GM23248 (cell line): ENCODE results near the gene INPP1. TPM values are rescaled to one million over a fixed set of nuclear protein-coding genes. Genes with fewer than 3 reads are reported as not detected.

ENCODE experiments used
- DNase-seq: peaks from one replicate; pipeline ENCODE4 v3.0.0-alpha.2; 2015
- H2AFZ ChIP-seq: fragments of 200-600 bp; sonication (generic); 2 replicates; pipeline ENCODE4 v1.6.1; 2016; ENCODE audit warnings: antibody characterized with exemption
- H3F3A ChIP-seq: fragments of 200-600 bp; sonication (generic); 2 replicates; pipeline ENCODE4 v1.6.1; 2016; ENCODE audit warnings: mild to moderate bottlenecking, antibody characterized with exemption, mixed run types; ENCODE audit not compliant: insufficient read depth
- H3K27ac ChIP-seq: fragments of 200-600 bp; sonication (generic); 2 replicates; pipeline ENCODE4 v1.5.1; 2016; ENCODE audit warnings: mild to moderate bottlenecking
- H3K27me3 ChIP-seq: fragments of 200-600 bp; sonication (generic); replicated peaks from 2 replicates; pipeline ENCODE4 v1.6.1; 2016; ENCODE audit warnings: mild to moderate bottlenecking; ENCODE audit not compliant: insufficient read depth
- H3K36me3 ChIP-seq: fragments of 200-600 bp; sonication (generic); 2 replicates; pipeline ENCODE4 v1.6.1; 2016; ENCODE audit warnings: low read depth, mild to moderate bottlenecking
- H3K4me1 ChIP-seq: fragments of 200-600 bp; sonication (generic); 2 replicates; pipeline ENCODE4 v1.6.1; 2016; ENCODE audit warnings: mild to moderate bottlenecking; ENCODE audit not compliant: insufficient read depth
- H3K4me2 ChIP-seq: fragments of 200-600 bp; sonication (generic); one replicate; pipeline ENCODE4 v1.6.1; 2016; ENCODE audit warnings: mild to moderate bottlenecking; ENCODE audit not compliant: unreplicated experiment
- H3K4me3 ChIP-seq: fragments of 200-600 bp; sonication (generic); 2 replicates; pipeline ENCODE4 v1.5.1; 2016; ENCODE audit warnings: mild to moderate bottlenecking
- H3K79me2 ChIP-seq: fragments of 200-600 bp; sonication (generic); 2 replicates; pipeline ENCODE4 v1.6.1; 2016; ENCODE audit warnings: mild to moderate bottlenecking; ENCODE audit not compliant: insufficient read depth
- H3K9ac ChIP-seq: fragments of 200-600 bp; sonication (generic); 2 replicates; pipeline ENCODE4 v1.6.1; 2016; ENCODE audit warnings: mild to moderate bottlenecking
- H3K9me2 ChIP-seq: fragments of 200-600 bp; sonication (generic); 2 replicates; pipeline ENCODE4 v1.6.1; 2016; ENCODE audit warnings: mixed run types, mild to moderate bottlenecking, moderate library complexity; ENCODE audit not compliant: insufficient read depth
- H3K9me3 ChIP-seq: fragments of 200-600 bp; sonication (generic); one replicate; pipeline ENCODE4 v1.6.1; 2017; ENCODE audit warnings: low read depth
- H4K20me1 ChIP-seq: fragments of 200-600 bp; sonication (generic); 2 replicates; pipeline ENCODE4 v1.6.0; 2016; ENCODE audit not compliant: insufficient read depth
- EZH2 ChIP-seq: fragments of 200-600 bp; sonication (generic); IDR thresholded peaks from 2 replicates; pipeline ENCODE4 v1.6.1; 2018; ENCODE audit warnings: antibody characterized with exemption, mild to moderate bottlenecking; ENCODE audit not compliant: insufficient read depth, poor library complexity, severe bottlenecking
- EZH2phosphoT487 ChIP-seq: fragments of 200-600 bp; sonication (generic); IDR thresholded peaks from 2 replicates; pipeline ENCODE4 v1.6.1; 2018; ENCODE audit warnings: antibody characterized with exemption, moderate library complexity, mild to moderate bottlenecking, low read depth; ENCODE audit not compliant: insufficient read depth
- WGBS, 2 experiments: methylation state at CpG; one replicate each; pipeline ENCODE4 v1.1.6; 2015 to 2017; ENCODE audit warnings: low lambda C conversion rate in 2 of 2, low coverage in 1 of 2; ENCODE audit errors: missing lambda C conversion rate in 2 of 2; 5-methylcytosine and 5-hydroxymethylcytosine counted together
- in situ Hi-C: fragments of 300-500 bp; cut with MboI; formaldehyde crosslinking; loops from 2 replicates; pipeline ENCODE4 v1.15.0; 2020
- polyA plus RNA-seq: library from polyadenylated mRNA; unstranded; fragments of >200 nt; fragmentation: Nextera tagmentation; extraction: Ambion mirVana; gene quantifications from 2 replicates; pipeline ENCODE4 v1.2.1, GENCODE V29; 2016
- total RNA-seq: library from RNA; depleted of rRNA; stranded (reverse); fragments of >200 nt; shearing (Covaris generic); gene quantifications from 2 replicates; pipeline ENCODE4 v1.2.3, GENCODE V29; 2014

INPP1 gene
- total and polyA plus RNA-seq, 2 experiments from 2014 or later: 7.1 to 28.7 TPM

DNA sequence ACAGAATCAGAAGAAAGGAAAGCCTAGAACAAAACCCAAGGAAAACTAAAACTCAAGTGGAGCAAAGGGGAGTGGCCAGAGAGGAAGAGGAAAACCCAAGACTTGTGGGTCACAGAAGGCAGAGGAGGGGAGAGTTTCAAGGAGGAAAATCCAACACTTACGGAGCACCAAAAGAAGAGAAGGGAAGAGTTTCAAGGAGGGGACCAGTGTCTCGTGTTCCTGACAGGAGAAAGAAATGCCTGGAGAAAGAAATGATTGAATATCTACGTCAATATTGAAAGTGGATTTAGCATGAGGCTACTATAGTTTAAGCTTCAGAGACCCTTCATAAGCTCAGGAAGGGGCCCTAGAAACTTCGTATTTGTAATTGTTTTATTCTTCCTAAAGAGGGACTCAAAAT is 63.4 kb downstream of the INPP1 start:
- no peak overlapping the region for H3K4me2 ChIP-seq
- H3K9me3 ChIP-seq: no peaks in the 10 kb centered on the region
- H3K27ac ChIP-seq: no peak overlapping the region
- H3K27me3 ChIP-seq: peaks cover 3% of the 10 kb centered on the region; the same call in 1 of the 2 replicates
- no peak overlapping the region for H2AFZ ChIP-seq
- H3K79me2 ChIP-seq: no peaks in the 10 kb centered on the region
- H3K9me2 ChIP-seq: no peaks in the 10 kb centered on the region
- no peak overlapping the region for H3K9ac ChIP-seq
- no peak for DNase-seq
- no peak for TF ChIP-seq EZH2
- TF ChIP-seq EZH2phosphoT487: no peak
- no peak overlapping the region for H3K4me3 ChIP-seq
- in situ Hi-C loops: no loop called here
- no peaks in the 10 kb centered on the region for H4K20me1 ChIP-seq
- H3K36me3 ChIP-seq: no peaks in the 10 kb centered on the region
- H3K4me1 ChIP-seq: no peaks in the 10 kb centered on the region
- H3F3A ChIP-seq: peaks cover 7% of the 10 kb centered on the region; the same call in 1 of the 2 replicates
- 84% methylated on average over 4 of the region's 4 CpGs for WGBS, 2 experiments

DNA sequence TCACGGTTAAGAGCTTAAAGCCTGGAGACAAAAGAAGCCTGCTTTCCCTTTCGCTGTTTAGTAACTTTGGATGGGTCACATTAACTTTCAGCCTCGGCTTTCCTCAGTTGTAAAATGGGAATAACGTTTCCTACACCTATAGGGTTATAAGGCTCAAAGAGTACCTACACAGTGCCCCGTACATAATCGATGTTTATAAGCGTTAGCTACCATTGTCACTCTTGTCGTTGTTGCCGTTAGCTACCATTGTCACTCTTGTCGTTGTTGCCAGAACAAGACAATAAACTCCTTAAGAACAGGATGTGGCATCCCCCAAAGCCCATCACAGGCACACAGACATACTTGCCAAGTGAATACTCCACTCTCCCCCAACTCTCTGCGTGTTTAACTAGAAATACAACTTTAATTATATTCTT is 63.9 kb downstream of the INPP1 start:
- 66% methylated on average over 11 of the region's 11 CpGs for WGBS, 2 experiments
- Histone ChIP-seq H3K4me1 (no peaks in the 10 kb centered on the region), H3K27me3 (peaks cover 3% of the 10 kb centered on the region; the same call in 1 of the 2 replicates), H3K36me3 (no peaks in the 10 kb centered on the region), H3K79me2 (no peaks in the 10 kb centered on the region), H3K9me2 (no peaks in the 10 kb centered on the region), H3K9me3 (no peaks in the 10 kb centered on the region), H2AFZ (peak overlapping the region; percentile 95), H3K9ac (no peak overlapping the region), H4K20me1 (no peaks in the 10 kb centered on the region), H3K27ac (no peak overlapping the region), H3K4me2 (peak overlapping the region; percentile 95), H3F3A (peaks cover 7% of the 10 kb centered on the region; the same call in 1 of the 2 replicates), H3K4me3 (peak overlapping the region; percentile 78; the same call in 1 of the 2 replicates)
- DNase-seq: no peak
- in situ Hi-C loops: no loop called here
- TF ChIP-seq EZH2 (no peak), EZH2phosphoT487 (no peak)

DNA sequence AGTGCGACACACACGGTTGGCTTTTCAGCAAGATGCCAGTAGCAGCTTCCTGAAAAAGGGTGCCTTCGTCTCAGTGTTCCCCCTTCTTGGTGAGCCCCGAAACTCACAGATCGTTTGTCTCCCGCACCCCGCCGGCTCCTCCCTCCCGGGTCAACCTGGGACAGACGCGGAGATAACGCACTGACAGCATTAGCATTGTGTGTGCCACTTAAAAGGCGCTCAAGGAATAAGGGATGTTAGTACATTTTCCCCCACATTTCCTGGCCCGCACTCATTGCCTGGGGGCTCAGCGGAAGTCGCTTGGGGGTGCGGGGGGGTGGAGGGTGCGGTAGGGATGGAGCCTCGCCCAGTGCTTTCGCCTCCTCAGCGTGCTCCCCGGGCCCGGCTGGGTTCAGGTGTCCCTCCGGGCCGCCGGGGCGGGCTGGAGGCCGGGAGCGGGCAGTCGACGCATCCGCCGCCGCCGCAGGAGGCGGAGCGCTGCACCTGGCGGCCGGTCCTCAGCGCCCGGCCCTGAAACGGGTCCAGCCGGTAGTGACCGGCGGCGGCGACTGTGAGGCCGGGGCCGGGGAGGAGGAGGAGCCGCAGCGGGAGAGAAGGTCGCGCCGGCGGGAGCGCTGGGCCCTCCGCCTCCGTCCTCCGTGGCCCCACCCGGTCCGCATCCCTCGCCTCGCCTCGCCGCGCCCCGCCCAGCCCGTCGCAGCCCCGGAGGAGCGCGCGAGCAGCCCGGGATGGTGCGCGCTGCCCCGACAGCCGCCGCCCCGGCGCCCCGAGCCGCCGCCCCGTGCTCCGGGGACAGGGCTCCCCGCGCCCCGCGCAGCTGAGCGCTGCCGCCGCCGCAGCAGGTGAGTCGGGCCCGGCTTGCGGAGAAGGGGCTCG is 64.5 kb downstream of the INPP1 start, which contains the start of gene MFSD6:
MFSD6 (plus strand) TSS at position 694 of the 876 bp plus-strand sequence. CDS start 27,675 bp downstream, outside the sequence.
- peak within 1 kb of the TSS; percentile 75 for H3K9ac ChIP-seq
- H3K9me2 ChIP-seq: no peaks in the 10 kb centered on the region
- no peaks in the 10 kb centered on the region for H3K79me2 ChIP-seq
- H3K4me1 ChIP-seq: no peaks in the 10 kb centered on the region
- WGBS, 2 experiments: 7 to 13% methylated on average over 27 to 51 of the region's 98 CpGs
- TF ChIP-seq EZH2: no peak
- no peak for TF ChIP-seq EZH2phosphoT487
- peak within 1 kb of the TSS; percentile 95 for H3K4me2 ChIP-seq
- peak within 1 kb of the TSS; percentile 78 for H3K4me3 ChIP-seq
- peaks cover 7% of the 10 kb centered on the region; the same call in 1 of the 2 replicates for H3F3A ChIP-seq
- in situ Hi-C loops: no loop called here
- no peaks in the 10 kb centered on the region for H4K20me1 ChIP-seq
- H3K9me3 ChIP-seq: no peaks in the 10 kb centered on the region
- H3K27ac ChIP-seq: no peak within 1 kb of the TSS
- peak within 1 kb of the TSS; percentile 95 for H2AFZ ChIP-seq
- H3K36me3 ChIP-seq: no peaks in the 10 kb centered on the region
- peaks cover 3% of the 10 kb centered on the region; the same call in 1 of the 2 replicates for H3K27me3 ChIP-seq
- DNase-seq: peak; percentile 55

DNA sequence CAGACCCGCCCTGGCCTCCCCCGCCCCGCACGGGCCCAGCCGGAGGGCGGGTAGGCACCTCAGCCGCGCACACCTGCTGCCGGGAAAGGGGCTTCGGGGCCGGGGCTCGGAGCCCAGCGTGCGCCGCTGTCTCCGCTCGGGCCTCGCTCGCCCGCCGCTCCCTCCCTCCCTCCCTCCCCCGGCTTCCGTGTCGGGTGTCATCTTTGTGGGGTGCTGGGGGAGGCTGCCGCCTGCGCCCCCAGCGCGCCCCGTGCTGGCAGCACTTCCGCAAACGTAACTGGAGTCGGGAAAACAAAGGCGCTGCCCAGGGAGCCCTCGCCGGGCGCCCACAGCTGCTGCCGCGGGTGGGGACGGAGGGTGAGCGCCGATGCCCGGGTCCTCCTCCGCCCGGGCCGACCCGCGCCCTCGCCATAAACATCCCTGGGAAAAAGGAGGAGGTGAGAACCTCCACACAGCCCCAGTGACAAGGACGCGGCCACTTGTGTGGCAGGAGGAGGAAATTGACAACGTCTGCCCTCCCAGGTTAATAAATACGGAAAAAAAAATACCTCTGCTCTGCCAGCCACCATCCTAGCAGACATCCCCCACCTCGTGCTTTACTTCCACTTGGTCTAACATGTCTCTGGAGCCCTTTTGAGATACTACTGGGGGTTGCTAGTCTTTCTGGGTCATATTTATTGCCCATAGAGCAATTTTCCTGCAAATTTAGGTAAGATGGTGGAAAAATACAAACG is 65.3 kb downstream of the INPP1 start:
- no peaks in the 10 kb centered on the region for H4K20me1 ChIP-seq
- peak overlapping the region; percentile 95 for H2AFZ ChIP-seq
- peaks cover 7% of the 10 kb centered on the region; the same call in 1 of the 2 replicates for H3F3A ChIP-seq
- in situ Hi-C loops: no loop called here
- 3% methylated on average over 34 to 39 of the region's 54 CpGs for WGBS, 2 experiments
- no peaks in the 10 kb centered on the region for H3K79me2 ChIP-seq
- no peak overlapping the region for H3K27ac ChIP-seq
- H3K9ac ChIP-seq: peak overlapping the region; percentile 75
- no peaks in the 10 kb centered on the region for H3K9me3 ChIP-seq
- H3K27me3 ChIP-seq: peaks cover 3% of the 10 kb centered on the region; the same call in 1 of the 2 replicates
- no peak for TF ChIP-seq EZH2phosphoT487
- TF ChIP-seq EZH2: no peak
- H3K36me3 ChIP-seq: no peaks in the 10 kb centered on the region
- no peaks in the 10 kb centered on the region for H3K4me1 ChIP-seq
- peak; percentile 55 for DNase-seq
- no peaks in the 10 kb centered on the region for H3K9me2 ChIP-seq
- peak overlapping the region; percentile 95 for H3K4me2 ChIP-seq
- H3K4me3 ChIP-seq: peak overlapping the region; percentile 78
